Thyroid gland (tissue), 4 donors: ENCODE data around the gene INPP5B. TPM values are rescaled to one million over a fixed set of nuclear protein-coding genes. Genes with fewer than 3 reads are reported as not detected.
"Not testable (repeated sequence)": the region's sequence is repeated elsewhere in the genome, so short reads cannot be mapped to it uniquely, and the experiment has no call there.

Source experiments
- DNase-seq, 2 donors: peaks; one replicate each; pipeline ENCODE4 v3.0.0-alpha.2; 2019
- H3K27ac ChIP-seq, 3 donors: fragments of 200-600 bp; sonication (generic); 1 replicate in 2 of 3; 2 replicates in 1 of 3; pipeline ENCODE4 v1.5.1; 2016 to 2019; ENCODE audit warnings: mild to moderate bottlenecking in 1 of 3, moderate library complexity in 1 of 3
- H3K27me3 ChIP-seq: fragments of 200-600 bp; sonication (generic); one replicate; pipeline ENCODE4 v1.5.1; 2019
- H3K36me3 ChIP-seq, 2 donors: fragments of 200-600 bp; sonication (generic); one replicate each; pipeline ENCODE4 v1.5.1; 2016 to 2019
- H3K4me1 ChIP-seq, 2 donors: fragments of 200-600 bp; sonication (generic); one replicate each; pipeline ENCODE4 v1.5.1; 2017 to 2019
- H3K4me3 ChIP-seq, 3 donors: fragments of 200-600 bp; sonication (generic); replicated peaks in 1 of 3; 1 replicate in 2 of 3; 2 replicates in 1 of 3; pipeline ENCODE4 v1.5.1; 2016; ENCODE audit warnings: mild to moderate bottlenecking in 1 of 3
- H3K9me3 ChIP-seq: fragments of 200-600 bp; sonication (generic); one replicate; pipeline ENCODE4 v1.5.1; 2017
- CTCF ChIP-seq, 6 experiments: fragments of 200-600 bp in 3 of 6; fragments of 450-650 bp in 3 of 6; sonication (generic) in 3 of 6; IDR thresholded peaks; one replicate each; pipeline ENCODE4 v1.5.1; 2016 to 2019; ENCODE audit warnings: antibody characterized with exemption in 6 of 6, mild to moderate bottlenecking in 2 of 6, inconsistent platforms in 1 of 6, moderate library complexity in 1 of 6
- POLR2A ChIP-seq, 2 donors: fragments of 450-650 bp; IDR thresholded peaks; one replicate each; pipeline ENCODE4 v1.6.1; 2017; ENCODE audit warnings: antibody characterized with exemption in 2 of 2, mild to moderate bottlenecking in 2 of 2, moderate library complexity in 1 of 2
- WGBS, 2 donors: methylation state at CpG; one replicate each; pipeline ENCODE4 v1.1.5; 2017; 5-methylcytosine and 5-hydroxymethylcytosine counted together
- intact Hi-C: fragments of 100-400 bp; cut with DNase I; formaldehyde crosslinking; loops from one replicate; pipeline ENCODE4 v1.15.1; 2023
- total RNA-seq, 4 donors: library from RNA; depleted of rRNA; stranded (reverse); fragments of >200 nt; gene quantifications; one replicate each; pipeline ENCODE4 v1.2.3, GENCODE V29; 2016

The INPP5B gene
- total RNA-seq, 4 donors from 2014 or later: 24.7 to 42.5 (median 30.8) TPM

GRCh38 chr1:37944816-37945215 lies 2.0 kb downstream of the INPP5B start:
- WGBS, 2 donors: 92 to 96% methylated on average over 5 of the region's 5 CpGs
- Histone ChIP-seq H3K36me3 (peaks cover 9% of the 10 kb centered on the region in 2 donors), H3K27ac (no peak overlapping the region), H3K4me1 (peaks cover 5 to 17% of the 10 kb centered on the region in 2 donors), H3K9me3 (no peaks in the 10 kb centered on the region), H3K4me3 (no peak overlapping the region), H3K27me3 (no peaks in the 10 kb centered on the region)
- intact Hi-C loops: no loop called here
- DNase-seq: no peak
- TF ChIP-seq POLR2A (IDR thresholded peaks at IDR 0.05): no peak
- TF ChIP-seq CTCF (IDR thresholded peaks at IDR 0.05): no peak

GRCh38 chr1:37944086-37944763 lies 2.6 kb downstream of the INPP5B start:
- Histone ChIP-seq H3K36me3 (peaks cover 9% of the 10 kb centered on the region in 2 donors), H3K27ac (no peak overlapping the region), H3K27me3 (no peaks in the 10 kb centered on the region), H3K4me1 (peaks cover 5 to 17% of the 10 kb centered on the region in 2 donors), H3K4me3 (no peak overlapping the region), H3K9me3 (no peaks in the 10 kb centered on the region)
- intact Hi-C loops: no loop called here
- DNase-seq: no peak
- TF ChIP-seq POLR2A (IDR thresholded peaks at IDR 0.05) (no peak), CTCF (IDR thresholded peaks at IDR 0.05) (no peak)
- 68 to 92% methylated on average over 4 of the region's 4 CpGs for WGBS, 2 donors

GRCh38 chr1:37940299-37940947 lies 6.4 kb downstream of the INPP5B start:
- Histone ChIP-seq H3K9me3 (no peaks in the 10 kb centered on the region), H3K27me3 (no peaks in the 10 kb centered on the region), H3K27ac (no peak overlapping the region), H3K4me3 (no peak overlapping the region), H3K36me3 (peaks cover 9 to 15% of the 10 kb centered on the region in 2 donors), H3K4me1 (peaks cover 0 to 2% of the 10 kb centered on the region in 2 donors)
- WGBS, 2 donors: 48 to 59% methylated on average over 5 of the region's 5 CpGs
- no peak for DNase-seq
- intact Hi-C loops: no loop called here
- TF ChIP-seq POLR2A (IDR thresholded peaks at IDR 0.05) (no peak), CTCF (IDR thresholded peaks at IDR 0.05) (no peak)

GRCh38 chr1:37936760-37937159 lies 10.1 kb downstream of the INPP5B start:
- H3K27ac ChIP-seq, H3K4me1 ChIP-seq, H3K4me3 ChIP-seq, DNase-seq, H3K27me3 ChIP-seq, H3K9me3 ChIP-seq, H3K36me3 ChIP-seq: not testable (repeated sequence)
- WGBS, 2 donors: 88 to 97% methylated on average over 14 of the region's 14 CpGs
- intact Hi-C loops: loop anchor here (10.0 kb wide), 1 partner anchor 68 kb away; the partner anchor contains the start of gene FHL3

- intact Hi-C loops: loop anchor here (10.0 kb wide), 1 partner anchor 72 kb away; the partner anchor contains the start of gene FHL3
- Histone ChIP-seq H3K27me3 (no peaks in the 10 kb centered on the region), H3K4me3 (no peak overlapping the region), H3K4me1 (peaks cover 12 to 13% of the 10 kb centered on the region in 2 donors), H3K36me3 (peaks cover 0 to 6% of the 10 kb centered on the region in 2 donors), H3K9me3 (no peaks in the 10 kb centered on the region), H3K27ac (no peak overlapping the region)
- DNase-seq: no peak
- TF ChIP-seq CTCF (IDR thresholded peaks at IDR 0.05): no peak
- WGBS, 2 donors: 93 to 95% methylated on average over 4 of the region's 4 CpGs
These were observed 14.1 kb downstream of the INPP5B start for GRCh38 chr1:37932759-37933158.
